ENCODE results near the gene C19orf47.

Gene C19orf47

GRCh38 chr19:40348125-40348913 lies at the start of gene C19orf47, which contains the start of gene PLD3:
Gene C19orf47, minus strand, starts transcription at chr19:40348397. Its CDS starts 6,540 bp downstream, at chr19:40341857.
Gene PLD3, plus strand, starts transcription at chr19:40348695. Its CDS starts 17,789 bp downstream, at chr19:40366484.
- in situ Hi-C loops (cut with MboI; ENCODE audit: low sequenced_read_pairs) = no loop called here

- in situ Hi-C loops (cut with MboI; ENCODE audit: low sequenced_read_pairs) = no loop called here
Measured at GRCh38 chr19:40397568-40397906, 49.3 kb upstream of the C19orf47 start.

- in situ Hi-C loops (cut with MboI; ENCODE audit: low sequenced_read_pairs) = no loop called here
Measured at GRCh38 chr19:40396886-40397567, 48.8 kb upstream of the C19orf47 start.

- in situ Hi-C loops (cut with MboI; ENCODE audit: low sequenced_read_pairs) = no loop called here
Measured at GRCh38 chr19:40395956-40396355, 47.8 kb upstream of the C19orf47 start.

- in situ Hi-C loops (cut with MboI; ENCODE audit: low sequenced_read_pairs) = no loop called here
Measured at GRCh38 chr19:40394816-40395210, 46.6 kb upstream of the C19orf47 start.

- in situ Hi-C loops (cut with MboI; ENCODE audit: low sequenced_read_pairs) = no loop called here
Measured at GRCh38 chr19:40393894-40394815, 46.0 kb upstream of the C19orf47 start.

GRCh38 chr19:40392894-40393517 lies 44.8 kb upstream of the C19orf47 start:
- in situ Hi-C loops (cut with MboI; ENCODE audit: low sequenced_read_pairs) = no loop called here

GRCh38 chr19:40392123-40392522 lies 43.9 kb upstream of the C19orf47 start:
- in situ Hi-C loops (cut with MboI; ENCODE audit: low sequenced_read_pairs) = no loop called here

GRCh38 chr19:40390084-40390742 lies 42.0 kb upstream of the C19orf47 start, which contains the start of gene HIPK4:
Gene HIPK4, minus strand, starts transcription at chr19:40390181. Its CDS starts 279 bp downstream, at chr19:40389902.
- in situ Hi-C loops (cut with MboI; ENCODE audit: low sequenced_read_pairs) = no loop called here

- in situ Hi-C loops (cut with MboI; ENCODE audit: low sequenced_read_pairs) = no loop called here
Measured at GRCh38 chr19:40389404-40390083, 41.3 kb upstream of the C19orf47 start.

- in situ Hi-C loops (cut with MboI; ENCODE audit: low sequenced_read_pairs) = no loop called here
Measured at GRCh38 chr19:40388481-40388880, 40.3 kb upstream of the C19orf47 start.

GRCh38 chr19:40387155-40387554 lies 39.0 kb upstream of the C19orf47 start:
- in situ Hi-C loops (cut with MboI; ENCODE audit: low sequenced_read_pairs) = no loop called here

GRCh38 chr19:40383668-40384248 lies 35.6 kb upstream of the C19orf47 start:
- in situ Hi-C loops (cut with MboI; ENCODE audit: low sequenced_read_pairs) = no loop called here

- in situ Hi-C loops (cut with MboI; ENCODE audit: low sequenced_read_pairs) = no loop called here
Measured at GRCh38 chr19:40381321-40381720, 33.1 kb upstream of the C19orf47 start.

GRCh38 chr19:40380199-40381037 lies 32.2 kb upstream of the C19orf47 start:
- in situ Hi-C loops (cut with MboI; ENCODE audit: low sequenced_read_pairs) = no loop called here

GRCh38 chr19:40379446-40380198 lies 31.4 kb upstream of the C19orf47 start:
- in situ Hi-C loops (cut with MboI; ENCODE audit: low sequenced_read_pairs) = no loop called here

- in situ Hi-C loops (cut with MboI; ENCODE audit: low sequenced_read_pairs) = no loop called here
Measured at GRCh38 chr19:40378509-40378908, 30.3 kb upstream of the C19orf47 start.

All from HL-60/S4 (cell line).